CD14-positive monocyte (primary cell): Measurements from ENCODE around the gene EXPH5. TPM values are rescaled to one million over a fixed set of nuclear protein-coding genes. Genes with fewer than 3 reads are reported as not detected.

Source experiments
- DNase-seq, 3 donors: peaks; one replicate each; pipeline ENCODE4 v3.0.0-alpha.2; 2011 to 2022
- H2AFZ ChIP-seq: 2 replicates; pipeline ENCODE4 v1.6.0; 2012; ENCODE audit warnings: mild to moderate bottlenecking, low read depth, low read length, inconsistent platforms; ENCODE audit not compliant: insufficient read depth, poor library complexity, severe bottlenecking
- H3K27ac ChIP-seq, 2 donors: 1 replicate in 1 of 2; 2 replicates in 1 of 2; pipeline ENCODE4 v1.5.1; 2012 to 2013; ENCODE audit warnings: low read length in 2 of 2, control low read depth in 1 of 2, inconsistent platforms in 1 of 2, low read depth in 1 of 2, mild to moderate bottlenecking in 1 of 2
- H3K27me3 ChIP-seq, 2 donors: one replicate each; pipeline versions ENCODE4 v1.6.0 to v1.6.1; 2011 to 2013; ENCODE audit warnings: low read length in 2 of 2; ENCODE audit not compliant: control insufficient read depth in 2 of 2, insufficient read depth in 2 of 2
- H3K36me3 ChIP-seq, 2 donors: replicated peaks in 1 of 2; 1 replicate in 1 of 2; 2 replicates in 1 of 2; pipeline versions ENCODE4 v1.5.1 to v1.6.1; 2012 to 2013; ENCODE audit warnings: low read length in 2 of 2, control low read depth in 1 of 2, inconsistent platforms in 1 of 2, mild to moderate bottlenecking in 1 of 2; ENCODE audit not compliant: insufficient read depth in 2 of 2, control insufficient read depth in 1 of 2
- H3K4me1 ChIP-seq, 2 donors: 1 replicate in 1 of 2; 2 replicates in 1 of 2; pipeline versions ENCODE4 v1.5.1 to v1.6.1; 2012 to 2013; ENCODE audit warnings: low read length in 2 of 2, control low read depth in 1 of 2, inconsistent platforms in 1 of 2, mild to moderate bottlenecking in 1 of 2, moderate library complexity in 1 of 2; ENCODE audit not compliant: insufficient read depth in 2 of 2, control insufficient read depth in 1 of 2
- H3K4me2 ChIP-seq: replicated peaks from 2 replicates; pipeline ENCODE3; 2012; ENCODE audit warnings: low read length, moderate library complexity, mild to moderate bottlenecking; ENCODE audit not compliant: poor library complexity, severe bottlenecking; ENCODE audit errors: extremely low read depth
- H3K4me3 ChIP-seq, 3 experiments: fragments of 200-600 bp in 1 of 3; sonication (generic) in 1 of 3; replicated peaks in 1 of 3; 1 replicate in 2 of 3; 2 replicates in 1 of 3; pipeline ENCODE4 v1.5.1; 2011 to 2013; ENCODE audit warnings: low read length in 3 of 3, mild to moderate bottlenecking in 3 of 3, control low read depth in 2 of 3, low read depth in 2 of 3, inconsistent platforms in 1 of 3, moderate library complexity in 1 of 3
- H3K79me2 ChIP-seq: 2 replicates; pipeline ENCODE4 v1.6.0; 2012; ENCODE audit warnings: mild to moderate bottlenecking, control low read depth, inconsistent platforms, low read length, moderate library complexity; ENCODE audit not compliant: insufficient read depth
- H3K9ac ChIP-seq: 2 replicates; pipeline ENCODE4 v1.6.0; 2017; ENCODE audit warnings: low read length, mild to moderate bottlenecking; ENCODE audit not compliant: insufficient read depth, poor library complexity, severe bottlenecking
- H3K9me3 ChIP-seq, 2 donors: replicated peaks in 1 of 2; 1 replicate in 1 of 2; 2 replicates in 1 of 2; pipeline versions ENCODE4 v1.5.1 to v1.6.1; 2012 to 2013; ENCODE audit warnings: low read length in 2 of 2, control low read depth in 1 of 2; ENCODE audit not compliant: control insufficient read depth in 1 of 2, insufficient read depth in 1 of 2
- H4K20me1 ChIP-seq: 2 replicates; pipeline ENCODE4 v1.6.0; 2012; ENCODE audit warnings: mild to moderate bottlenecking, low read length, control low read depth, moderate library complexity; ENCODE audit not compliant: insufficient read depth
- H3K27ac Mint-ChIP-seq, 7 donors: one replicate each; pipeline ENCODE4 v1.8.0; 2020; ENCODE audit warnings: mild to moderate bottlenecking in 7 of 7, mixed read lengths in 7 of 7, moderate library complexity in 6 of 7, inconsistent platforms in 2 of 7
- H3K27me3 Mint-ChIP-seq, 3 donors: one replicate each; pipeline ENCODE4 v1.8.0; 2021 to 2022; ENCODE audit warnings: low read depth in 3 of 3, mild to moderate bottlenecking in 3 of 3, mixed read lengths in 3 of 3, moderate library complexity in 3 of 3, inconsistent platforms in 1 of 3
- H3K36me3 Mint-ChIP-seq, 2 donors: one replicate each; pipeline ENCODE4 v1.8.0; 2020; ENCODE audit warnings: mixed read lengths in 2 of 2, inconsistent platforms in 1 of 2, mild to moderate bottlenecking in 1 of 2
- H3K4me1 Mint-ChIP-seq: one replicate; pipeline ENCODE4 v1.8.0; 2020; ENCODE audit warnings: mild to moderate bottlenecking, mixed read lengths
- H3K4me3 Mint-ChIP-seq, 2 donors: one replicate each; pipeline ENCODE4 v1.8.0; 2020; ENCODE audit warnings: mild to moderate bottlenecking in 2 of 2, mixed read lengths in 2 of 2, moderate library complexity in 1 of 2
- H3K9me3 Mint-ChIP-seq, 7 donors: one replicate each; pipeline ENCODE4 v1.8.0; 2020 to 2022; ENCODE audit warnings: mixed read lengths in 7 of 7, mild to moderate bottlenecking in 6 of 7, moderate library complexity in 6 of 7, inconsistent platforms in 2 of 7
- WGBS: methylation state at CpG from one replicate; pipeline ENCODE4 v1.1.5; 2013; ENCODE audit warnings: missing lambda C conversion rate; ENCODE audit not compliant: insufficient coverage; 5-methylcytosine and 5-hydroxymethylcytosine counted together
- intact Hi-C, 2 donors: fragments of 100-400 bp; cut with micrococcal nuclease; formaldehyde crosslinking; loops; one replicate each; pipeline versions ENCODE4 v1.15.0 to v1.15.1; 2023
- polyA plus RNA-seq, 3 donors: library from polyadenylated mRNA; depleted of rRNA in 1 of 3; unstranded in 2 of 3; stranded (reverse) in 1 of 3; fragments of 300-500 nt in 2 of 3; fragments of >200 nt in 1 of 3; fragmentation: Illumina TruSeq in 2 of 3; gene quantifications; 1 replicate in 2 of 3; 2 replicates in 1 of 3; pipeline ENCODE4 v1.2.3, GENCODE V29; 2012 to 2021
- TF ChIP-seq, protein P1 (sequence below): fragments of 200-600 bp; IDR thresholded peaks from one replicate; pipeline ENCODE4 v1.8.0; 2022; ENCODE audit warnings: antibody characterized with exemption, mild to moderate bottlenecking

Gene EXPH5
- polyA plus RNA-seq, 3 donors, result 0.05 to 0.17 TPM; not detected in 1

- Mint-ChIP-seq H3K4me3 (no peak overlapping the region), H3K9me3 (no peaks in the 10 kb centered on the region), H3K27ac (no peak overlapping the region), H3K36me3 (no peaks in the 10 kb centered on the region), H3K4me1 (peaks cover 4% of the 10 kb centered on the region), H3K27me3 (no peaks in the 10 kb centered on the region)
- Histone ChIP-seq H3K4me1 (no peaks in the 10 kb centered on the region), H2AFZ (no peak overlapping the region), H3K4me2 (no peak overlapping the region), H3K79me2 (no peaks in the 10 kb centered on the region), H3K4me3 (no peak overlapping the region), H4K20me1 (no peaks in the 10 kb centered on the region), H3K9me3 (no peaks in the 10 kb centered on the region), H3K9ac (no peak overlapping the region), H3K27me3 (no peaks in the 10 kb centered on the region), H3K36me3 (no peaks in the 10 kb centered on the region), H3K27ac (no peak overlapping the region)
- no peak for DNase-seq
- TF ChIP-seq, protein P1, sequence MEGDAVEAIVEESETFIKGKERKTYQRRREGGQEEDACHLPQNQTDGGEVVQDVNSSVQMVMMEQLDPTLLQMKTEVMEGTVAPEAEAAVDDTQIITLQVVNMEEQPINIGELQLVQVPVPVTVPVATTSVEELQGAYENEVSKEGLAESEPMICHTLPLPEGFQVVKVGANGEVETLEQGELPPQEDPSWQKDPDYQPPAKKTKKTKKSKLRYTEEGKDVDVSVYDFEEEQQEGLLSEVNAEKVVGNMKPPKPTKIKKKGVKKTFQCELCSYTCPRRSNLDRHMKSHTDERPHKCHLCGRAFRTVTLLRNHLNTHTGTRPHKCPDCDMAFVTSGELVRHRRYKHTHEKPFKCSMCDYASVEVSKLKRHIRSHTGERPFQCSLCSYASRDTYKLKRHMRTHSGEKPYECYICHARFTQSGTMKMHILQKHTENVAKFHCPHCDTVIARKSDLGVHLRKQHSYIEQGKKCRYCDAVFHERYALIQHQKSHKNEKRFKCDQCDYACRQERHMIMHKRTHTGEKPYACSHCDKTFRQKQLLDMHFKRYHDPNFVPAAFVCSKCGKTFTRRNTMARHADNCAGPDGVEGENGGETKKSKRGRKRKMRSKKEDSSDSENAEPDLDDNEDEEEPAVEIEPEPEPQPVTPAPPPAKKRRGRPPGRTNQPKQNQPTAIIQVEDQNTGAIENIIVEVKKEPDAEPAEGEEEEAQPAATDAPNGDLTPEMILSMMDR, result no peak
- 86% methylated on average over 1 of the region's 3 CpGs for WGBS
- intact Hi-C loops, result no loop called here
These were observed 32.0 kb downstream of the EXPH5 start for GRCh38 chr11:108561535-108561991.

GRCh38 chr11:108559904-108560303 is 33.7 kb downstream of the EXPH5 start:
- Mint-ChIP-seq H3K9me3 (no peaks in the 10 kb centered on the region), H3K36me3 (no peaks in the 10 kb centered on the region), H3K27me3 (no peaks in the 10 kb centered on the region), H3K4me1 (peaks cover 4% of the 10 kb centered on the region), H3K4me3 (no peak overlapping the region), H3K27ac (no peak overlapping the region)
- Histone ChIP-seq H3K4me3 (no peak overlapping the region), H3K27ac (no peak overlapping the region), H3K9ac (no peak overlapping the region), H3K36me3 (no peaks in the 10 kb centered on the region), H3K4me2 (no peak overlapping the region), H4K20me1 (no peaks in the 10 kb centered on the region), H2AFZ (no peak overlapping the region), H3K27me3 (no peaks in the 10 kb centered on the region), H3K79me2 (no peaks in the 10 kb centered on the region), H3K4me1 (no peaks in the 10 kb centered on the region), H3K9me3 (no peaks in the 10 kb centered on the region)
- no peak for DNase-seq
- WGBS, result no CpG with 5 or more reads among the region's 2 CpGs
- TF ChIP-seq, protein P1, result no peak
- intact Hi-C loops, result no loop called here
